H1 (cell line): ENCODE results near the gene RITA1. TPM values are rescaled to one million over a fixed set of nuclear protein-coding genes. Genes with fewer than 3 reads are reported as not detected.

Source experiments
- BACH1 ChIP-seq: IDR thresholded peaks from 2 replicates; pipeline ENCODE4 v1.6.1; 2012; ENCODE audit warnings: low read length, improper control_type of control experiment
- CHD7 ChIP-seq: fragments of 300-600 bp; sonication (generic); IDR thresholded peaks from 2 replicates; pipeline ENCODE4 v1.7.1; 2012; ENCODE audit warnings: low read length, moderate library complexity, mild to moderate bottlenecking, inconsistent platforms; ENCODE audit not compliant: insufficient replicate concordance
- CREB1 ChIP-seq: IDR thresholded peaks from 2 replicates; pipeline ENCODE4 v1.6.1; 2012; ENCODE audit warnings: inconsistent platforms
- FOSL1 ChIP-seq: IDR thresholded peaks from 2 replicates; pipeline ENCODE4 v1.6.1; 2011; ENCODE audit warnings: mild to moderate bottlenecking, low read depth, low read length, moderate library complexity; ENCODE audit not compliant: insufficient read depth
- KDM1A ChIP-seq: fragments of 200-600, 300-600 bp; sonication (generic); IDR thresholded peaks from 2 replicates; pipeline ENCODE4 v1.7.1; 2016; ENCODE audit warnings: mild to moderate bottlenecking, low read length, borderline replicate concordance
- MAFK ChIP-seq: IDR thresholded peaks from 2 replicates; pipeline ENCODE4 v1.6.1; 2012; ENCODE audit warnings: low read depth, mild to moderate bottlenecking, improper control_type of control experiment, low read length
- SP2 ChIP-seq: IDR thresholded peaks from 2 replicates; pipeline ENCODE4 v1.6.1; 2012; ENCODE audit warnings: mild to moderate bottlenecking, low read length, inconsistent platforms
- TAF1 ChIP-seq: IDR thresholded peaks from 2 replicates; pipeline ENCODE4 v1.6.1; 2011; ENCODE audit warnings: mild to moderate bottlenecking, low read depth, low read length
- TAF7 ChIP-seq: optimal IDR thresholded peaks from 2 replicates; pipeline ENCODE3; 2011; ENCODE audit warnings: low read depth, mild to moderate bottlenecking, inconsistent platforms, low read length, moderate library complexity, borderline replicate concordance
- TEAD4 ChIP-seq: IDR thresholded peaks from 2 replicates; pipeline ENCODE4 v1.6.1; 2012; ENCODE audit warnings: low read depth, low read length, inconsistent platforms, mixed read lengths
- polyA plus RNA-seq, 7 experiments: library from polyadenylated mRNA; depleted of rRNA in 3 of 7; stranded (reverse) in 5 of 7; unstranded in 2 of 7; fragments of >200 nt in 5 of 7; fragments of 200-250 nt in 2 of 7; gene quantifications; 1 replicate in 5 of 7; 2 replicates in 1 of 7; 4 replicates in 1 of 7; pipeline versions ENCODE4 v1.2.1 to v1.2.3, GENCODE V29; 2011 to 2013; ENCODE audit warnings: missing spikeins in 2 of 7, mixed read lengths in 2 of 7
- total RNA-seq: library from RNA; stranded (reverse); fragmentation: NEBNext Ultra II Directional; extraction: Animal tissue kit (Norgen Biotek cat#: 25700); gene quantifications from 2 replicates; pipeline ENCODE4 v1.2.1, GENCODE V29; 2021

Gene RITA1
- total and polyA plus RNA-seq, 2 of the 8 experiments (the other 6 are each of a cell fraction or from before 2014, with no cell fraction given): 24.1 to 25.8 TPM

GRCh38 chr12:113200021-113200797 is 14.7 kb downstream of the RITA1 start (continued):
- TF ChIP-seq CHD7: no peak
- no peak for TF ChIP-seq TAF7
- TF ChIP-seq CREB1: no peak
- TF ChIP-seq TAF1: no peak
- TF ChIP-seq TEAD4: no peak
- no peak for TF ChIP-seq MAFK
- no peak for TF ChIP-seq SP2
- TF ChIP-seq FOSL1: no peak
- no peak for TF ChIP-seq KDM1A
- TF ChIP-seq BACH1: no peak
